K562 (cell line): Measurements from ENCODE around the gene ZBTB2. TPM values are rescaled to one million over a fixed set of nuclear protein-coding genes. Genes with fewer than 3 reads are reported as not detected.
"Not testable (repeated sequence)": the region's sequence is repeated elsewhere in the genome, so short reads cannot be mapped to it uniquely, and the experiment has no call there.

Source experiments
- ATAC-seq: fragments of 200-7000 bp; cut with Tn5 transposase; 3 replicates; pipeline ENCODE4 v1.9.1; 2020; ENCODE audit warnings: moderate library complexity
- BruUV-seq: library from RNA; stranded (reverse); fragments of 400-500 nt; replicated peaks from 2 replicates; lab custom pipeline; 2021; lab: Mats Ljungman, UMichigan
- CTCF ChIA-PET: fragments of 300-600 bp; formaldehyde crosslinking; extraction: SDS; loops from one replicate; lab custom pipeline; 2021; ENCODE audit warnings: low intra/inter-chr PET ratio; lab: Yijun Ruan, JAX
- POLR2A ChIA-PET: fragments of 300-600, 350-650 bp; sonication (Branson Sonifier 250); formaldehyde crosslinking; extraction: SDS; loops from one replicate; lab custom pipeline; 2021; ENCODE audit warnings: antibody characterized with exemption, inconsistent platforms; lab: Yijun Ruan, JAX
- DNase-seq, 4 experiments: peaks; one replicate each; pipeline versions ENCODE4 v3.0.0 to v3.0.0-alpha.2; 2011 to 2018; ENCODE audit warnings: low spot score in 3 of 4, mixed read lengths in 3 of 4; ENCODE audit errors: extremely low read depth in 1 of 4
- FAIRE-seq: peaks from 2 replicates; lab custom pipeline; 2011; peaks lifted over from hg19 to GRCh38; lab: Jason Lieb, UNC
- H2AFZ ChIP-seq: 2 replicates; pipeline ENCODE4 v1.6.0; 2011; ENCODE audit warnings: low read depth, low read length, control low read depth, inconsistent platforms
- H3K27ac ChIP-seq: fragments of 200-600 bp; 3 replicates; pipeline ENCODE4 v1.8.0; 2011; ENCODE audit warnings: low read depth, mild to moderate bottlenecking, control low read depth, inconsistent platforms, low read length, moderate library complexity, mixed read lengths; ENCODE audit errors: extremely low read depth
- H3K27me3 ChIP-seq, 2 experiments: fragments of 300-600 bp in 1 of 2; 2 replicates in 1 of 2; 3 replicates in 1 of 2; pipeline versions ENCODE4 v1.6.0 to v1.8.0; 2011; ENCODE audit warnings: inconsistent platforms in 2 of 2, low read length in 2 of 2, mild to moderate bottlenecking in 1 of 2, mixed read lengths in 1 of 2, moderate library complexity in 1 of 2; ENCODE audit not compliant: control insufficient read depth in 2 of 2, insufficient read depth in 2 of 2
- H3K36me3 ChIP-seq: fragments of 300-600 bp; 3 replicates; pipeline ENCODE4 v1.8.0; 2011; ENCODE audit warnings: mild to moderate bottlenecking, low read length, inconsistent platforms; ENCODE audit not compliant: control insufficient read depth, insufficient read depth
- H3K4me1 ChIP-seq, 2 experiments: fragments of 200-600 bp in 1 of 2; replicated peaks in 1 of 2; 2 replicates in 1 of 2; 3 replicates in 1 of 2; pipeline versions ENCODE4 v1.5.1 to v1.8.0; 2011; ENCODE audit warnings: inconsistent platforms in 2 of 2, low read length in 2 of 2, mild to moderate bottlenecking in 1 of 2, mixed read lengths in 1 of 2, moderate library complexity in 1 of 2; ENCODE audit not compliant: control insufficient read depth in 2 of 2, insufficient read depth in 2 of 2
- H3K4me2 ChIP-seq: 2 replicates; pipeline ENCODE4 v1.6.1; 2011; ENCODE audit warnings: low read length, control low read depth, inconsistent platforms, mixed read lengths; ENCODE audit not compliant: insufficient read depth
- H3K4me3 ChIP-seq: fragments of 200-600 bp; sonication (generic), shearing (Covaris generic); 2 replicates; pipeline ENCODE4 v1.5.1; 2016; ENCODE audit warnings: control low read depth, inconsistent platforms
- H3K79me2 ChIP-seq: fragments of 200-600 bp; 3 replicates; pipeline ENCODE4 v1.8.0; 2011; ENCODE audit warnings: low read length, inconsistent platforms; ENCODE audit not compliant: control insufficient read depth, insufficient read depth
- H3K9ac ChIP-seq, 2 experiments: 2 replicates each; pipeline versions ENCODE4 v1.6.0 to v1.6.1; 2011; ENCODE audit warnings: low read depth in 2 of 2, low read length in 2 of 2, control low read depth in 1 of 2, inconsistent platforms in 1 of 2, mild to moderate bottlenecking in 1 of 2, mixed read lengths in 1 of 2; ENCODE audit not compliant: insufficient read depth in 1 of 2
- H3K9me1 ChIP-seq: one replicate; pipeline ENCODE4 v1.6.0; 2011; ENCODE audit warnings: inconsistent platforms, mild to moderate bottlenecking, low read length, moderate library complexity; ENCODE audit not compliant: control insufficient read depth, insufficient read depth
- H3K9me3 ChIP-seq: replicated peaks from 2 replicates; pipeline ENCODE4 v1.5.1; 2011; ENCODE audit warnings: low read depth, low read length, inconsistent platforms; ENCODE audit not compliant: control insufficient read depth, insufficient read depth
- H4K20me1 ChIP-seq: replicated peaks from 2 replicates; pipeline ENCODE4 v1.6.1; 2011; ENCODE audit warnings: low read length, inconsistent platforms, mixed read lengths; ENCODE audit not compliant: control insufficient read depth, insufficient read depth
- ATF3 ChIP-seq, 2 experiments: fragments of 450-650 bp in 1 of 2; sonication (generic) in 1 of 2; formaldehyde crosslinking in 1 of 2; IDR thresholded peaks in 1 of 2; conservative IDR thresholded peaks in 1 of 2; 2 replicates each; pipeline versions ENCODE4 v1.6.1 to v1.8.1; 2016 to 2023; ENCODE audit warnings: mild to moderate bottlenecking in 2 of 2, moderate library complexity in 2 of 2, inconsistent platforms in 1 of 2, missing genetic modification reagents in 1 of 2
- BACH1 ChIP-seq: fragments of 200-800 bp; sonication (Bioruptor generic); IDR thresholded peaks from 2 replicates; pipeline ENCODE4 v1.6.1; 2016; ENCODE audit warnings: missing genetic modification characterization, missing compliant biosample characterization
- C11orf30 ChIP-seq: fragments of 450-650 bp; IDR thresholded peaks from 2 replicates; pipeline ENCODE4 v1.6.1; 2016; ENCODE audit warnings: low read depth, mild to moderate bottlenecking
- MAFF ChIP-seq: IDR thresholded peaks from 2 replicates; pipeline ENCODE4 v1.6.1; 2012; ENCODE audit warnings: low read length, improper control_type of control experiment
- MAFG ChIP-seq: fragments of 450-650 bp; conservative IDR thresholded peaks from 2 replicates; pipeline ENCODE4 v1.6.1; 2016; ENCODE audit warnings: missing genetic modification characterization, missing compliant biosample characterization
- MAFK ChIP-seq: IDR thresholded peaks from 2 replicates; pipeline ENCODE4 v1.6.1; 2011; ENCODE audit warnings: low read length, improper control_type of control experiment
- NFE2L1 ChIP-seq: fragments of 450-650 bp; IDR thresholded peaks from 2 replicates; pipeline ENCODE4 v1.6.1; 2016; ENCODE audit warnings: missing genetic modification characterization, low read depth, mild to moderate bottlenecking, missing compliant biosample characterization, moderate library complexity, borderline replicate concordance
- SMARCA4 ChIP-seq: fragments of 450-650 bp; IDR thresholded peaks from 2 replicates; pipeline ENCODE4 v1.6.1; 2016
- ZNF316 ChIP-seq: fragments of 450-650 bp; IDR thresholded peaks from 2 replicates; pipeline ENCODE4 v1.6.1; 2016
- WGBS: fragments of 100-300 bp; shearing (Covaris generic); methylation state at CpG from one replicate; pipeline ENCODE4 v1.1.6; 2016; ENCODE audit warnings: low coverage, mixed read lengths; ENCODE audit not compliant: insufficient coverage; ENCODE audit errors: missing lambda C conversion rate; 5-methylcytosine and 5-hydroxymethylcytosine counted together
- in situ Hi-C: fragments of 300-500 bp; cut with MboI; formaldehyde crosslinking; loops from 4 replicates; pipeline ENCODE4 v1.15.0; 2018; ENCODE audit warnings: inconsistent platforms, mixed read lengths
- intact Hi-C: fragments of 100-400 bp; cut with micrococcal nuclease; formaldehyde crosslinking; loops from 2 replicates; pipeline ENCODE4 v1.14.2; 2022
- polyA plus RNA-seq, 8 experiments: library from polyadenylated mRNA; depleted of rRNA in 4 of 8; stranded (reverse) in 5 of 8; unstranded in 3 of 8; fragments of >200 nt; fragmentation: Nextera tagmentation in 2 of 8; fragmentation: Illumina TruSeq in 1 of 8; extraction: Ambion mirVana in 2 of 8; extraction: Trizol in 1 of 8; gene quantifications; 2 replicates each; pipeline versions ENCODE4 v1.2.1 to v1.2.3, GENCODE V29; 2011 to 2014; ENCODE audit warnings: inconsistent platforms in 1 of 8, missing spikeins in 1 of 8
- total RNA-seq, 7 experiments: library from RNA; depleted of rRNA in 6 of 7; stranded (reverse); fragments of >200 nt in 6 of 7; fragmentation: Illumina TruSeq in 2 of 7; extraction: Trizol in 2 of 7; gene quantifications; 2 replicates each; pipeline versions ENCODE4 v1.2.1 to v1.2.3, GENCODE V29; 2011 to 2021; ENCODE audit warnings: low replicate concordance in 1 of 7

Gene ZBTB2
- total and polyA plus RNA-seq, 9 of the 15 experiments (the other 6 are each of a cell fraction or from before 2014, with no cell fraction given) = 5.1 to 26.2 (median 16.4) TPM

- DNase-seq; BruUV-seq; H3K79me2 ChIP-seq; H4K20me1 ChIP-seq; H3K9me3 ChIP-seq; H2AFZ ChIP-seq; FAIRE-seq; H3K27ac ChIP-seq; H3K9ac ChIP-seq; in situ Hi-C loops; ATAC-seq; H3K4me3 ChIP-seq; H3K36me3 ChIP-seq; H3K4me2 ChIP-seq; H3K4me1 ChIP-seq; H3K9me1 ChIP-seq; TF ChIP-seq ATF3 (CRISPR knock-in tag; conservative IDR thresholded peaks at IDR 0.05): not testable (repeated sequence)
- intact Hi-C loops = loop anchor here (2.0 kb wide), 1 partner anchor 34 kb away; the partner anchor contains the start of gene ZBTB2
- TF ChIP-seq NFE2L1 (peak; percentile 83), MAFK (peak; percentile 47; the same call in 1 of the 2 replicates), ZNF316 (peak; percentile 94), MAFF (peak; percentile 66; the same call in 1 of the 2 replicates), BACH1 (tag) (peak; percentile 60; the same call in 1 of the 2 replicates), ATF3 (IDR thresholded peaks at IDR 0.05) (peak; percentile 66), C11orf30 (peak; percentile 91), SMARCA4 (peak; percentile 43; the same call in 1 of the 2 replicates), MAFG (tag) (peak; percentile 93)
- CTCF ChIA-PET = interaction anchor here (0.6 kb wide), 1 partner anchor 118 kb away, joined by 3 read pairs; no protein-coding TSS in a partner anchor
- WGBS = 40% methylated on average over 6 of the region's 6 CpGs
- POLR2A ChIA-PET = interaction anchor here (2.4 kb wide), 1 partner anchor 10 kb away, joined by 8 read pairs; no protein-coding TSS in a partner anchor
- H3K27me3 ChIP-seq = peaks cover 14 to 20% of the 10 kb centered on the region in 2 experiments
Measured at GRCh38 chr6:151356983-151357382, 34.4 kb downstream of the ZBTB2 start.
